ENCODE data around the gene ALG14.

DNA sequence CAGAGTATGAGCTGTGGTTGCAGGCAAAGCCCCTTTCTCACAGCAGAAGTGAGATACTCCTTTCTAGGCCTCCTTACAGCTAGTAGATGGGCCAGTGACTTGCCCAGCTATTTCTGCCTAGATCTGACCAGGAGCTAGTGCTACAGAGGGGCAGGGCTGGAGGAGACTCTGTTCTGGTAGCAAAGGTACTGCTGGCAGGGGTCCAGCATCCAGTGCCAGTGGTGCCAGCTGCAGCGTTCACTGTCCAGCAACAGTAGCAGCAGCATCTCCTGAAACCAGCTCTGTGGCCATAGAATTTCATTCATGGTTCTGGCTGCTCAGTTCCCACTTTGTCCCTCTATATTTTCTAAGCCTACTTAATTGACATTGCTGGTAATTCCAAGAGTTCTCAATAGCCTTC is 83.4 kb downstream of the ALG14 start:
- TF ChIP-seq SP1 (IDR thresholded peaks at IDR 0.05) (no peak), FOXM1 (IDR thresholded peaks at IDR 0.05; ENCODE audit: borderline replicate concordance) (no peak), BHLHE40 (IDR thresholded peaks at IDR 0.05; ENCODE audit: borderline replicate concordance) (no peak), CTBP1 (IDR thresholded peaks at IDR 0.05; ENCODE audit: borderline replicate concordance) (no peak), ZNF384 (IDR thresholded peaks at IDR 0.05) (no peak), FOXK2 (IDR thresholded peaks at IDR 0.05) (no peak), L3MBTL2 (conservative IDR thresholded peaks at IDR 0.05) (no peak), NFRKB (IDR thresholded peaks at IDR 0.05) (no peak), FOXA1 (IDR thresholded peaks at IDR 0.05) (no peak), ELF4 (IDR thresholded peaks at IDR 0.05) (no peak), SUZ12 (IDR thresholded peaks at IDR 0.05) (no peak), TARDBP (IDR thresholded peaks at IDR 0.05) (no peak), ARNT (IDR thresholded peaks at IDR 0.05) (no peak), HDGF (IDR thresholded peaks at IDR 0.05; ENCODE audit: borderline replicate concordance) (no peak)
